GM12891 (cell line): ENCODE measurements around the gene NUSAP1.

Experiments used
- POLR2A ChIP-seq: IDR thresholded peaks from 2 replicates; pipeline ENCODE4 v1.6.1; 2011; ENCODE audit warnings: low read depth, low read length, control low read depth
- POLR2AphosphoS5 ChIP-seq: IDR thresholded peaks from 2 replicates; pipeline ENCODE4 v1.6.1; 2011; ENCODE audit warnings: low read depth, low read length, control low read depth

DNA sequence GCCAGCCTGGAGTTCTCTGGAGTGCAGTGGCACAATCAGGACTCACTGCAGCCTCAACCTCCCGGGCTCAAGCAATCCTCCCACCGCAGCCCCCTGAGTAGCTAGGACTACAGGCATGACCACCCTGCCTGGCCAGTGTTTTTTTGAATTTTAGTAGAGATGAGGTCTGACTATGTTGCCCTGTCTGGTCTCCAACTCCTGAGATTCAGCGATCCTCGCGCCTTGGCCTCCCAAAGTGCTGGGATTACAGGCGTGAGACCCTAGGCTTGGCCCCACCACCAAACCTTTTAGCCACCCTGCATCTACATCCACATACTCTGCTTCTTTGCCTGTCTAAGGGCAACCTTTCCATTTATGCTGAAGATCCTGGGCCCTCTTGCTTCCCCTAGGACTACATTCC lies 4.4 kb downstream of the NUSAP1 start:
- TF ChIP-seq POLR2AphosphoS5 (no peak), POLR2A (no peak)
